GM12878 (cell line): ENCODE measurements around the gene GSG1L. TPM values are rescaled to one million over a fixed set of nuclear protein-coding genes. Genes with fewer than 3 reads are reported as not detected.

ENCODE experiments used
- ATAC-seq: fragments of 200-7000 bp; cut with Tn5 transposase; 3 replicates; pipeline ENCODE4 v1.9.1; 2020; ENCODE audit warnings: mild to moderate bottlenecking, moderate library complexity
- BruUV-seq: library from RNA; stranded (reverse); fragments of 400-500 nt; replicated peaks from 2 replicates; lab custom pipeline; 2021; lab: Mats Ljungman, UMichigan
- CTCF ChIA-PET: fragments of 300-600 bp; sonication (Branson Sonifier 250); formaldehyde crosslinking; extraction: SDS; loops from one replicate; lab custom pipeline; 2021; ENCODE audit warnings: inconsistent platforms; lab: Yijun Ruan, JAX
- POLR2A ChIA-PET: fragments of 350-600 bp; formaldehyde crosslinking; extraction: SDS; loops from one replicate; lab custom pipeline; 2021; ENCODE audit warnings: inconsistent platforms; lab: Charles Lee
- RAD21 ChIA-PET: fragments of 300-600 bp; sonication (Branson Sonifier 250); formaldehyde crosslinking; loops from one replicate; lab custom pipeline; 2023; ENCODE audit warnings: antibody characterized with exemption; ENCODE audit not compliant: unreplicated experiment; lab: Charles Lee
- SMC1A ChIA-PET: fragments of 300-600 bp; sonication (Branson Sonifier 250); formaldehyde crosslinking; loops from one replicate; lab custom pipeline; 2023; ENCODE audit not compliant: unreplicated experiment, uncharacterized antibody; lab: Charles Lee
- DNase-seq: peaks from one replicate; pipeline ENCODE4 v3.0.0-alpha.2; 2011; ENCODE audit warnings: low read depth, low spot score
- FAIRE-seq: peaks from 3 replicates; lab custom pipeline; 2011; peaks lifted over from hg19 to GRCh38; lab: Jason Lieb, UNC
- H2AFZ ChIP-seq: 2 replicates; pipeline ENCODE4 v1.6.0; 2011; ENCODE audit warnings: low read depth, low read length, control low read depth; ENCODE audit not compliant: control insufficient read depth
- H3K27ac ChIP-seq: 2 replicates; pipeline ENCODE4 v1.5.1; 2011; ENCODE audit warnings: control low read depth; ENCODE audit not compliant: control insufficient read depth, insufficient read depth
- H3K27me3 ChIP-seq, 2 experiments: replicated peaks in 1 of 2; 2 replicates each; pipeline versions ENCODE4 v1.6.0 to v1.6.1; 2011; ENCODE audit warnings: low read length in 1 of 2; ENCODE audit not compliant: control insufficient read depth in 2 of 2, insufficient read depth in 2 of 2
- H3K36me3 ChIP-seq, 2 experiments: 2 replicates each; pipeline ENCODE4 v1.5.1; 2011; ENCODE audit warnings: low read length in 1 of 2; ENCODE audit not compliant: control insufficient read depth in 2 of 2, insufficient read depth in 2 of 2
- H3K4me1 ChIP-seq: 2 replicates; pipeline ENCODE4 v1.6.1; 2011; ENCODE audit warnings: mild to moderate bottlenecking, low read length, moderate library complexity, mixed read lengths; ENCODE audit not compliant: control insufficient read depth, insufficient read depth
- H3K4me2 ChIP-seq: 2 replicates; pipeline ENCODE4 v1.6.0; 2011; ENCODE audit warnings: control low read depth; ENCODE audit not compliant: control insufficient read depth, insufficient read depth
- H3K4me3 ChIP-seq: fragments of 200-600 bp; sonication (generic); 2 replicates; pipeline ENCODE4 v1.5.1; 2016
- H3K79me2 ChIP-seq: 2 replicates; pipeline ENCODE4 v1.6.0; 2011; ENCODE audit warnings: low read length; ENCODE audit not compliant: control insufficient read depth, insufficient read depth
- H3K9ac ChIP-seq: 2 replicates; pipeline ENCODE4 v1.8.0; 2011; ENCODE audit warnings: low read length, control low read depth, mixed read lengths; ENCODE audit not compliant: control insufficient read depth, insufficient read depth
- H3K9me3 ChIP-seq: replicated peaks from 3 replicates; pipeline ENCODE4 v1.5.1; 2011; ENCODE audit warnings: mild to moderate bottlenecking, low read length; ENCODE audit not compliant: control insufficient read depth, insufficient read depth
- H4K20me1 ChIP-seq: 2 replicates; pipeline ENCODE4 v1.6.0; 2011; ENCODE audit not compliant: control insufficient read depth, insufficient read depth
- CHD2 ChIP-seq: IDR thresholded peaks from 2 replicates; pipeline ENCODE4 v1.6.1; 2011; ENCODE audit warnings: low read depth, low read length, improper control_type of control experiment, borderline replicate concordance
- IRF4 ChIP-seq: IDR thresholded peaks from 2 replicates; pipeline ENCODE4 v1.6.1; 2011; ENCODE audit warnings: low read depth, low read length
- RELA ChIP-seq: fragments of 450-650 bp; IDR thresholded peaks from 2 replicates; pipeline ENCODE4 v1.8.0; 2014; ENCODE audit warnings: borderline replicate concordance; ENCODE audit not compliant: partially characterized antibody
- ZNF274 ChIP-seq: IDR thresholded peaks from one replicate; pipeline ENCODE4 v1.8.0; 2011; ENCODE audit not compliant: insufficient read length, insufficient read depth
- WGBS: methylation state at CpG from one replicate; pipeline ENCODE4 v1.1.6; 2016; ENCODE audit warnings: low lambda C conversion rate; ENCODE audit not compliant: insufficient replicate concordance, insufficient coverage; ENCODE audit errors: missing lambda C conversion rate; 5-methylcytosine and 5-hydroxymethylcytosine counted together
- in situ Hi-C: fragments of 300-500 bp; cut with MboI; formaldehyde crosslinking; loops from 9 replicates; pipeline ENCODE4 v1.14.3; 2018; ENCODE audit warnings: mixed read lengths
- intact Hi-C: fragments of 100-400 bp; cut with micrococcal nuclease; formaldehyde crosslinking; loops from one replicate; pipeline ENCODE4 v1.14.2; 2022; ENCODE audit not compliant: unreplicated experiment
- polyA plus RNA-seq, 11 experiments: library from polyadenylated mRNA; depleted of rRNA in 4 of 11; unstranded in 6 of 11; stranded (reverse) in 5 of 11; fragments of >200 nt; fragmentation: Nextera tagmentation in 4 of 11; fragmentation: Illumina TruSeq in 1 of 11; extraction: Ambion mirVana in 4 of 11; extraction: Trizol in 1 of 11; gene quantifications; 1 replicate in 1 of 11; 2 replicates in 10 of 11; pipeline versions ENCODE4 v1.2.1 to v1.2.3, GENCODE V29; 2011 to 2016; ENCODE audit warnings: inconsistent platforms in 2 of 11, missing spikeins in 2 of 11, low read depth in 1 of 11
- total RNA-seq, 4 experiments: library from RNA; depleted of rRNA in 3 of 4; stranded (reverse); fragments of >200 nt in 3 of 4; fragmentation: Illumina TruSeq in 1 of 4; extraction: Trizol in 1 of 4; gene quantifications; 2 replicates each; pipeline versions ENCODE4 v1.2.1 to v1.2.3, GENCODE V29; 2013 to 2021
- TF ChIP-seq, protein P1 (sequence below): fragments of 450-650 bp; conservative IDR thresholded peaks from 2 replicates; pipeline ENCODE4 v1.6.1; 2017; ENCODE audit warnings: mild to moderate bottlenecking, moderate library complexity
- TF ChIP-seq, protein P2 (sequence below): fragments of 450-650 bp; IDR thresholded peaks from 2 replicates; pipeline ENCODE4 v1.6.1; 2016; ENCODE audit warnings: mild to moderate bottlenecking
- TF ChIP-seq, protein P3 (sequence below): IDR thresholded peaks from 2 replicates; pipeline ENCODE4 v1.6.1; 2012; ENCODE audit warnings: improper control_type of control experiment, low read depth, low read length; ENCODE audit not compliant: insufficient replicate concordance

The GSG1L gene
- total and polyA plus RNA-seq, 10 of the 15 experiments (the other 5 are each of a cell fraction or from before 2014, with no cell fraction given), result not detected

DNA sequence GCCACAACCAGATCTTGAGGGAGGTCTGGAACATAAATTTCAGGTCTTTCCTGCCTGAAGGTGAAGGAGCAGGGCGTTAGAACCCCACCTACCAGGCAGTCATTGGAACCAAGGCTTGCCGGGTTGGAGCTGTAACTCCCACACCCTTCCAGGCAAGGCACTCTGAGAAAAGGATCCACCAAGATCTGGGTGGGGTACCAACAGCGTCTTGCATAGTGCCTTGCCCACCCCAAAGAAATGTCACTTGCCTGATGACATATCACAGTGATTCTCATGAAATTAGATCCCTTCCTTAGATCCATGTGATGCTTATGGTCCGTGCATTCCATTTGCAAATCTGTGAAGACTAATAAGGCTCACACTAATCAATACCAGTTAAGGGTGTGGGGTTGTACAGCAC lies 312.3 kb downstream of the GSG1L start (continued):
- no peak for TF ChIP-seq ZNF274
- no peak for TF ChIP-seq CHD2
- TF ChIP-seq, protein P1, sequence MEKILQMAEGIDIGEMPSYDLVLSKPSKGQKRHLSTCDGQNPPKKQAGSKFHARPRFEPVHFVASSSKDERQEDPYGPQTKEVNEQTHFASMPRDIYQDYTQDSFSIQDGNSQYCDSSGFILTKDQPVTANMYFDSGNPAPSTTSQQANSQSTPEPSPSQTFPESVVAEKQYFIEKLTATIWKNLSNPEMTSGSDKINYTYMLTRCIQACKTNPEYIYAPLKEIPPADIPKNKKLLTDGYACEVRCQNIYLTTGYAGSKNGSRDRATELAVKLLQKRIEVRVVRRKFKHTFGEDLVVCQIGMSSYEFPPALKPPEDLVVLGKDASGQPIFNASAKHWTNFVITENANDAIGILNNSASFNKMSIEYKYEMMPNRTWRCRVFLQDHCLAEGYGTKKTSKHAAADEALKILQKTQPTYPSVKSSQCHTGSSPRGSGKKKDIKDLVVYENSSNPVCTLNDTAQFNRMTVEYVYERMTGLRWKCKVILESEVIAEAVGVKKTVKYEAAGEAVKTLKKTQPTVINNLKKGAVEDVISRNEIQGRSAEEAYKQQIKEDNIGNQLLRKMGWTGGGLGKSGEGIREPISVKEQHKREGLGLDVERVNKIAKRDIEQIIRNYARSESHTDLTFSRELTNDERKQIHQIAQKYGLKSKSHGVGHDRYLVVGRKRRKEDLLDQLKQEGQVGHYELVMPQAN, result no peak
- TF ChIP-seq, protein P2, sequence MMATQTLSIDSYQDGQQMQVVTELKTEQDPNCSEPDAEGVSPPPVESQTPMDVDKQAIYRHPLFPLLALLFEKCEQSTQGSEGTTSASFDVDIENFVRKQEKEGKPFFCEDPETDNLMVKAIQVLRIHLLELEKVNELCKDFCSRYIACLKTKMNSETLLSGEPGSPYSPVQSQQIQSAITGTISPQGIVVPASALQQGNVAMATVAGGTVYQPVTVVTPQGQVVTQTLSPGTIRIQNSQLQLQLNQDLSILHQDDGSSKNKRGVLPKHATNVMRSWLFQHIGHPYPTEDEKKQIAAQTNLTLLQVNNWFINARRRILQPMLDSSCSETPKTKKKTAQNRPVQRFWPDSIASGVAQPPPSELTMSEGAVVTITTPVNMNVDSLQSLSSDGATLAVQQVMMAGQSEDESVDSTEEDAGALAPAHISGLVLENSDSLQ, result no peak

DNA sequence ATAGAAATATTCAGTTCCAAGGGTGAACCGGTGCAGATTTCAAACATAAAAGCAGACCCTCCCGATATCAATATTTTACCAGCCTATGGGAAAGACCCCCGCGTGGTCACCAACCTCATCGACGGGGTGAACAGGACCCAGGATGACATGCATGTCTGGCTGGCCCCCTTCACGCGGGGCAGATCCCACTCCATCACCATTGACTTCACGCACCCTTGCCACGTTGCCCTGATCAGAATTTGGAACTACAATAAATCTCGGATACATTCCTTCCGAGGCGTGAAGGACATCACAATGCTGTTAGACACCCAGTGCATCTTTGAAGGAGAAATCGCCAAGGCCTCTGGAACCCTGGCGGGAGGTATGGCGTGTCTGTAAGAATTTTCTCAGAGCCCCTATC lies 313.6 kb downstream of the GSG1L start:
- Histone ChIP-seq H3K79me2 (no peaks in the 10 kb centered on the region), H3K4me1 (no peaks in the 10 kb centered on the region), H3K27ac (no peak overlapping the region)
- no peak for TF ChIP-seq IRF4
- TF ChIP-seq RELA, result no peak
- TF ChIP-seq, protein P3, sequence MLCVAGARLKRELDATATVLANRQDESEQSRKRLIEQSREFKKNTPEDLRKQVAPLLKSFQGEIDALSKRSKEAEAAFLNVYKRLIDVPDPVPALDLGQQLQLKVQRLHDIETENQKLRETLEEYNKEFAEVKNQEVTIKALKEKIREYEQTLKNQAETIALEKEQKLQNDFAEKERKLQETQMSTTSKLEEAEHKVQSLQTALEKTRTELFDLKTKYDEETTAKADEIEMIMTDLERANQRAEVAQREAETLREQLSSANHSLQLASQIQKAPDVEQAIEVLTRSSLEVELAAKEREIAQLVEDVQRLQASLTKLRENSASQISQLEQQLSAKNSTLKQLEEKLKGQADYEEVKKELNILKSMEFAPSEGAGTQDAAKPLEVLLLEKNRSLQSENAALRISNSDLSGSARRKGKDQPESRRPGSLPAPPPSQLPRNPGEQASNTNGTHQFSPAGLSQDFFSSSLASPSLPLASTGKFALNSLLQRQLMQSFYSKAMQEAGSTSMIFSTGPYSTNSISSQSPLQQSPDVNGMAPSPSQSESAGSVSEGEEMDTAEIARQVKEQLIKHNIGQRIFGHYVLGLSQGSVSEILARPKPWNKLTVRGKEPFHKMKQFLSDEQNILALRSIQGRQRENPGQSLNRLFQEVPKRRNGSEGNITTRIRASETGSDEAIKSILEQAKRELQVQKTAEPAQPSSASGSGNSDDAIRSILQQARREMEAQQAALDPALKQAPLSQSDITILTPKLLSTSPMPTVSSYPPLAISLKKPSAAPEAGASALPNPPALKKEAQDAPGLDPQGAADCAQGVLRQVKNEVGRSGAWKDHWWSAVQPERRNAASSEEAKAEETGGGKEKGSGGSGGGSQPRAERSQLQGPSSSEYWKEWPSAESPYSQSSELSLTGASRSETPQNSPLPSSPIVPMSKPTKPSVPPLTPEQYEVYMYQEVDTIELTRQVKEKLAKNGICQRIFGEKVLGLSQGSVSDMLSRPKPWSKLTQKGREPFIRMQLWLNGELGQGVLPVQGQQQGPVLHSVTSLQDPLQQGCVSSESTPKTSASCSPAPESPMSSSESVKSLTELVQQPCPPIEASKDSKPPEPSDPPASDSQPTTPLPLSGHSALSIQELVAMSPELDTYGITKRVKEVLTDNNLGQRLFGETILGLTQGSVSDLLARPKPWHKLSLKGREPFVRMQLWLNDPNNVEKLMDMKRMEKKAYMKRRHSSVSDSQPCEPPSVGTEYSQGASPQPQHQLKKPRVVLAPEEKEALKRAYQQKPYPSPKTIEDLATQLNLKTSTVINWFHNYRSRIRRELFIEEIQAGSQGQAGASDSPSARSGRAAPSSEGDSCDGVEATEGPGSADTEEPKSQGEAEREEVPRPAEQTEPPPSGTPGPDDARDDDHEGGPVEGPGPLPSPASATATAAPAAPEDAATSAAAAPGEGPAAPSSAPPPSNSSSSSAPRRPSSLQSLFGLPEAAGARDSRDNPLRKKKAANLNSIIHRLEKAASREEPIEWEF, result no peak
- TF ChIP-seq, all 136 proteins: peak for 0
- in situ Hi-C loops (no loop called here), intact Hi-C loops (no loop called here)
- Histone ChIP-seq H3K9me3 (no peaks in the 10 kb centered on the region), H3K9ac (no peak overlapping the region), H4K20me1 (no peaks in the 10 kb centered on the region), H3K36me3 (no peaks in the 10 kb centered on the region), H3K27me3 (no peaks in the 10 kb centered on the region), H3K4me2 (no peak overlapping the region), H3K4me3 (no peak overlapping the region), H2AFZ (no peak overlapping the region)
- RAD21 ChIA-PET, result no interaction called here
- FAIRE-seq, result no peak
- POLR2A ChIA-PET, result no interaction called here
- no TSS peak for BruUV-seq
- CTCF ChIA-PET, result no interaction called here
- 96% methylated on average over 16 of the region's 16 CpGs for WGBS
- SMC1A ChIA-PET, result no interaction called here
- no peak for ATAC-seq
- DNase-seq, result no peak
